Posterior vena cava (tissue), 2 donors: ENCODE measurements around the gene MARCOL. TPM values are rescaled to one million over a fixed set of nuclear protein-coding genes. Genes with fewer than 3 reads are reported as not detected.
"Not testable (repeated sequence)": the region's sequence is repeated elsewhere in the genome, so short reads cannot be mapped to it uniquely, and the experiment has no call there.

Source experiments
- DNase-seq: peaks from one replicate; pipeline ENCODE4 v3.0.0-alpha.2; 2020; ENCODE audit warnings: low spot score
- intact Hi-C, 2 donors: fragments of 100-400 bp; cut with DNase I; formaldehyde crosslinking; loops; one replicate each; pipeline versions ENCODE4 v1.14.1 to v1.14.2; 2022 to 2023
- total RNA-seq, 2 donors: library from RNA; stranded (reverse); fragmentation: NEBNext Ultra II Directional; extraction: Animal tissue kit (Norgen Biotek cat#: 25700); gene quantifications; one replicate each; pipeline ENCODE4 v1.2.1, GENCODE V29; 2021
- donor health status: DM: yes; HTN: yes; CAD: no.
- donor health status: DM: yes; HTN: yes; CAD: no.

The MARCOL gene
- total RNA-seq, 2 donors from 2014 or later = not detected

DNA sequence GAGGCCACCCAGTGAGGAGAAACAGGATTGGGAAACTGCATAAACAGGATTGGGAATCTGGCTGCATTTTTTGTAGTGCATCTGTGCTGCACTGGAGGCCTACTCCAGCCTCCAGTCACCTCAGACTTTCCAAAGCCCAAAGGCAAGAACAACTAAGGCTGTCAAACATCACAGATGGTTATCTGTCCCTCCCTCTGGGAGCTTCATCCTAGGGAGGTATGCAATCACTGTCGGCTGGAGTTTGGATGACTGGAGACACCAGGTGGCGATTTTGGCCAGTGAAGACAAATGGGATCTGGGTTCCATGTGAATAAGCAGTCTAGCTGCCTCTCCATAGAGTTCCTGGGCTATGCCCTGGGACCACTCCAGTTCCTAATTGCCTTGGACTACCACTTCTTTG is 21.0 kb downstream of the MARCOL start:
- intact Hi-C loops = no loop called here
- peak; percentile 67 for DNase-seq

DNA sequence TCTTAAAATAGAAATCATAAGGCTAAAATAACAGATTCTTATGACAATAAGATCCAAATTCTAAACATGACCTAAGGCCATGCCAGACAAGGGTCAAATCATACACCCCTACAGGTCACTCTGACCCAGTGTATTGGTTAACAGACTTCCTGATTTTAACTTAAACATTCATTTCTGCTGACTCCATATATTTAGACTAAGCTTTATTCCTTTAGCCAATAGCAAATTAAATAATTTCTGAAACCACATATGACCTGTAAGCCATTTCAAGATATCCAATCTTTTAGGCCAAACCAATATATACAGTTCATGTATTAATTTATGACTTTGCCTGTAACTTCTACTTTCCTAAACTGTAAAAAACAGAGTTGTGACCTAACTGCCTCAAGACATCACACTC is 22.9 kb downstream of the MARCOL start:
- no peak for DNase-seq
- intact Hi-C loops = no loop called here

DNA sequence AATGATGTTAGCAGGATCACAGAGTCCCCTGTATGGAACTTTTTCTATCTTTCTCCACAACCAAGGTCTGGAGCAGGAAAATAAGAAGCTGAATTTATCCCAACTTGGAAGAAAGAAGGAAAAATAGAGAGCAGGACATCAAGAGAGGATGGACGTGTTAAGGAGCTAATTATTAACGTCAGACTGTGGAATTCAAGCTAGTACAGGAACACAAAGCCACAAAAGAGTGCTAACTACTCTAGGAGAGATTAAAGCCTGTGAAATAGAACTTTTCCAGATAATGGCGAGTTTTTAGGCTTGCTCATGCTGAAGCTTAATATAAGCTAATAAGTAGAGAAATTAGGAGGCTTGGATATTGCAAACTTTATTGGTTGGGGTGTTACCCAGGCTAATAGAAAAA is 29.6 kb downstream of the MARCOL start:
- DNase-seq = no peak
- intact Hi-C loops = loop anchor here in 1 of 2 donors (2.0 kb wide), 1 partner anchor 15 kb away; no protein-coding TSS in a partner anchor

DNA sequence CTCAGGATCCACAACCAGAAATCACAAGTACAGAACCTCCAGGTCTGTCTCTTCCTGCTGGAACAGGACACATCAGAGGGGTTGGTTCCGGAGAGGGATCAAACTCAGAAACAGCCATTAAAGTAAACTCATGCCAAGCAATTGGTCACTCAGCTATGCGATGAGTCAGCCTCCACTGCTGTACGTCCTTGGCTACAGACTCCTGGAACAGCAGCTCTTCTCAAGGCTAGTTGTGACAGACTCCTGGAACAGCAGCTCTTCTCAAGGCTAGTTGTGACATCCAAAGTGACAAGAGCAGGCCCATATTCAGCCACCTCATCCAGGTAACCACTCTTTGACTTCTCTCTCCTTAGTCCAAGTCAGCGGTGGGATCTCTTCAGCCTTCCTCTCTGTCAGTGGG is 30.2 kb downstream of the MARCOL start, which contains the start of gene SPINK13:
TSS of gene SPINK13 (plus strand) at position 229 of the 400 bp plus-strand sequence. CDS start 1,279 bp downstream, outside the sequence.
- no peak for DNase-seq
- intact Hi-C loops = no loop called here

DNA sequence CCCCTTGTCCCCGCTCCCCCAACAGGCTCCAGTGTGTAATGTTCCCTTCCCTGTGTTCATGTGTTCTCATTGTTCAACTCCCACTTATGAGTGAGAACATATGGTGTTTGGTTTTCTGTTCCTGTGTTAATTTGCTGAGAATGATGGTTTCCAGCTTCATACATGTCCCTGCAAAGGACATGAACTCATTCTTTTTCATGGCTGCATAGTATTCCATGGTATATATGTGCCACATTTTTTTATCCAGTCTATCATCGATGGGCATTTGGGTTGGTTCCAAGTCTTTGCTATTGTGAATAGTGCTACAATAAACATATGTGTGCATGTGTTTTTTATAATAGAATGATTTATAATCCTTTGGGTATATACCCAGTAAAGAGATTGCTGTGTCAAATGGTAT is 36.8 kb downstream of the MARCOL start:
- intact Hi-C loops, DNase-seq: not testable (repeated sequence)

DNA sequence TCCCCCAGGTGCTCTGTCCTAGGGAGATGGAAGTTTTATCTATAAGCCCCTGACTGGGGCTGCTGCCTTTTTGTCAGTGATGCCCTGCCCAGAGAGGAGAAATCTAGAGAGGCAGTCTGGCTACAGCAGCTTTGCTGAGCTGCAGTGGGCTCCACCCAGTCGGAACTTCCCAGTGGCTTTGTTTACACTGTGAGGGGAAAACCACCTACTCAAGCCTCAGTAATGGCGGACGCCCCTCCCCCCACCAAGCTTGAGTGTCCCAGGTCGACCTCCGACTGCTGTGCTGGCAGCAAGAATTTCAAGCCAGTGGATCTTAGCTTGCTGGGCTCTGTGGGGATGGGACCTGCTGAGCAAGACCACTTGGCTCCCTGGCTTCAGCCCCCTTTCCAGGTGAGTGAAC is 42.6 kb downstream of the MARCOL start:
- intact Hi-C loops, DNase-seq: not testable (repeated sequence)

DNA sequence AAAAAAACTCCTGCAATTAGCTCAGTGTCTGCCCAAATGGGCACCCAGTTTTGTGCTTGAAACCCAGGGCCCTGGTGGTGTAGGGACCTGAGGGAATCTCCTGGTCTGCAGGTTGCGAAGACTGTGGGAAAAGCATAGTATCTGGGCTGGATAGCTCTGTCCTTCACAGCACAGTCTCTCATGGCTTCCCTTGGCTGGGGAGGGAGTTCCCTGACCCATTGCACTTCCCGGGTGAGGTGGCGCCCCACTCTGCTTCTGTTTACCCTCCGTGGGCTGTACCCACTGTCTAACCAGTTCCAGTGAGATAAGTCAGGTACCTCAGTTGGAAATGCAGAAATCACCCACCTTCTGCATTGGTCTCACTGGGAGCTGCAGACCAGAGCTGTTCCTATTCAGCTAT is 43.0 kb downstream of the MARCOL start:
- intact Hi-C loops, DNase-seq: not testable (repeated sequence)

DNA sequence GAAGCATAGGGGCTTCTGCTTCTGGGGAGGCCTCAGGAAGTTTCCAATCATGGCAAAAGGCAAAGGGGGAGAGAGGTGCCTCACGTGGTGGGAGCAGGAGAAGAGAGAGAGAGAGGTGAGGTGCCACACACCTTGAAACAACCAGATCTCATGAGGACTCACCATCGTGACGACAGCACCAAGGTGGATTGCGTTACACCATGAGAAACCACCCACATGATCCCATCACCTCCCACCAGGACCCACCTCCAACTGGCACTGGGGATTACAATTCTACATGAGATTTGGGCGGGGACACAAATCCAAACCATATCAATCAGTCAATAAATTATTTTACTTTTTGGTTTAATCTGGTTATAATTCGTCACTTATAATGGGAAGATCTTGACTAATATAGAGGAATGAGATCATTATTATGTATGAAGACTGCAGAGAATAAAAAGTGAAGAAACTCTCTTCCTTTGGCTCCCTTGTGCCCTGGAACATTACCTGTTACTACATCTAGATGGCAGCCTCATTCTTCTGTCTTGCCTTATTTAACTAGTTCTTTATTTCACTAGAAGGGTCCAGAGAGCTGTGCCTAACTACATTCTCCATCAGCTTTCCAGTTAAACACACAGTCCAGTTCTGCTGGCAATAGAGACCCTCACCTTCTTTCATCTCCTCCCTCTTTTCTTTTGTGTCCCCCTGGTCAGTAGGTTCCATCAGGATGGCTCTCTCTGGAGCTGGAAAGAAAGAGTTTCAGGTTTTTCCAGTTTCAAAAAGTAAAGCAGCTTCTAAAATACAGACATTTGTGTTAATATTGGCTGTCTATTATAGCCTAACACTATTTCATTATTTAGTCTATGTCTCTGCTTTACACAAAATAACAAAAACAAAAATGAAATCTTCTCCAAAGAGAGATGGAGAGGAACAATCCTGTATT is 52.2 kb downstream of the MARCOL start:
- no peak for DNase-seq
- intact Hi-C loops = no loop called here

Other genes starting within 250 kb of the MARCOL start
- gene SPINK5, start 174.5 kb upstream of the MARCOL start, total RNA-seq = under 1 TPM; 0.14 to 0.23 TPM
- not detected for gene SPINK14, start 70.0 kb upstream of the MARCOL start, total RNA-seq
- not detected for gene SPINK6, start 35.5 kb upstream of the MARCOL start, total RNA-seq
- gene SPINK13, start 30.3 kb downstream of the MARCOL start, total RNA-seq = not detected
- not detected for gene SPINK7, start 73.9 kb downstream of the MARCOL start, total RNA-seq
- gene SPINK9, start 97.0 kb downstream of the MARCOL start, total RNA-seq = not detected
- 10 to 100 TPM; 39.4 to 39.6 TPM for gene FBXO38, start 145.4 kb downstream of the MARCOL start, total RNA-seq